Epidermal melanocyte (primary cell): ENCODE data around the gene UBD.

Experiments
- DNase-seq: peaks from one replicate; pipeline ENCODE4 v3.0.0; 2011; ENCODE audit warnings: low spot score; ENCODE audit not compliant: insufficient read length

The UBD gene

DNA sequence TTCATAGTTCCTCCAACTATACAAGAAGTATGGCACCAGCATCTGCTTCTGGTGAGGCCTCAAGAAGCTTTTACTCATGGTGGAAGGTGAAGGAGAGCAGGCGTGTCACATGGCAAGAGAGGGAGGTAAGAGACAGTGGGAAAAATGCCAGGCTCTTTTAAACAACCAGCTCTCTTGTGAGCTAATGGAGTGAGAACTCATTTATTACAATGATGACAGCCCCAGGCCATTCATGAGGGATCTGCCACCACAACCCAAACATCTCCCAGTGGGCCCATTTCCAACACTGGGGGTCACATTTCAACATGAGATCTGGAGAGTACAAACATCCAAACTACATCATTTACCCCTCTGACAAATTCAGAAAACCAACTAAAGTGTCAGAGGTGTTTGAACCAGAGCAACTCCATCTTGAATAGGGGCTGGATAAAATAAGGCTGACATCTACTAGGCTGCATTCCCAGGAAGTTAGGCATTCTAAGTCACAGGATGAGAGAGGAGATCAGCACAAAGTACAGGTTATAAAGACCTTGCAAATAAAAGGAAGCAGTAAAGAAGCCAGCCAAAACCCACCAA, 2.2 kb upstream of the UBD start:
- no peak for DNase-seq

DNA sequence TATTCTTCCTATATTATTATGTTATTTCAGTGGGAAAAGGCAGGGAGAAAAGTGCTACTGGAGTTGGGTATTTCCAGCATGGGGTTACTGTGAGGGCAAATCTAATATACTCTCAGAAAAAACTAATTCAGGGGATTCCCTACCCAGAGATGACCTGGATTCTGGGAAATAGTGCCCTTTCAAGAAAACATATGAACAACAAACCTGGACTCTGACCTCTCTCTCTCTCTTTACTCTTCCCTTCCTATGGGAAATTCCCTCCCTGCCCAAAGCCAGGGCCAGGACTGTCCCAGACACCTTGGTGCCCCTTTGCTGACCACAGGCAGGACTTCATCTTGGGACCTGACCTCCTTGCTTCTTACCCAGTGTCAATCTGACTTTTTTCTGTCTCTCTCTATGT, 1.6 kb upstream of the UBD start:
- no peak for DNase-seq

DNA sequence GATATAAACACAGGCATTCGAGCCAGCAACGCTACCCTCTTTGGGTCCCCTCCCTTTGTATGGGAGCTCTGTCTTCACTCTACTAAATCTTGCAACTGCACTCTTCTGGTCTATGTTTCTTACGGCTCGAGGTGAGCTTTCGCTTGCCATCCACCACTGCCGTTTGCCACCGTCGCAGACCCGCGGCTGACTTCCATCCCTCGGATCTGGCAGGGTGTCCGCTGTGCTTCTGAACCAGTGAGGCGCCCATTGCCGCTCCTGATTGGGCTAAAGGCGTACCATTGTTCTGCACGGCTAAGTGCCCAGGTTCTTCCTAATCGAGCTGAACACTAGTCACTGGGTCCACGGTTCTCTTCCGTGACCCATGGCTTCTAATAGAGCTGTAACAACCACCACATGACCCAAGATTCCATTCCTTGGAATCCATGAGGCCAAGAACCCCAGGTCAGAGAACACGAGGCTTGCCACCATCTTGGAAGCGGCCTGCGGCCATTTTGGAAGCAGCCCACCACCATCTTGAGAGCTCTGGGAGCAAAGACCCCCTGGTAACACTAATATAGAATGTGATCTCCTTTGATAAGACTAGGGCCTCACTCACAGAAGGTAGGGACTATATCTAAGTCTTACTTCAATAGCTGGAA, 973 bp downstream of the UBD start:
- no peak for DNase-seq

DNA sequence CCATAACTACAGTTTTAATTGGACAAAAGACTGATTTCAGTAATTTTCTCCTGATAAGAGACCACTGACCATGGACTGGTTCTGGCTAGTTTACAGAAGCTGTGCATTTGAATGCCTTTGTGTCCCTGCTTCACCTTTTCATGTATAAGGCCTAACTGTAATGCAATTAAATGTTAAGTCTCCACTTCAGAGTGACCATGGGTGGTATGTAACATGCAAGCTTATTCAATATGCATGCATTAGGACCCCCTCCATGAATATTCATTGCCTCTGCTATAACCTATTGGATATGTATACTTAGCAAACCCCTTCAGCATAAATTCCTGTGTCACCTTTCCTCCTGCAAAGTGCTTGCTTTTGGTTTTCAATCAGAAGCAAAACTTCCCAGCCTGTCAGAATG, 2.2 kb downstream of the UBD start:
- no peak for DNase-seq

GRCh38 chr6:29554764-29555163, 4.8 kb downstream of the UBD start:
- no peak for DNase-seq

GRCh38 chr6:29553268-29554057, 6.1 kb downstream of the UBD start:
- no peak for DNase-seq

DNA sequence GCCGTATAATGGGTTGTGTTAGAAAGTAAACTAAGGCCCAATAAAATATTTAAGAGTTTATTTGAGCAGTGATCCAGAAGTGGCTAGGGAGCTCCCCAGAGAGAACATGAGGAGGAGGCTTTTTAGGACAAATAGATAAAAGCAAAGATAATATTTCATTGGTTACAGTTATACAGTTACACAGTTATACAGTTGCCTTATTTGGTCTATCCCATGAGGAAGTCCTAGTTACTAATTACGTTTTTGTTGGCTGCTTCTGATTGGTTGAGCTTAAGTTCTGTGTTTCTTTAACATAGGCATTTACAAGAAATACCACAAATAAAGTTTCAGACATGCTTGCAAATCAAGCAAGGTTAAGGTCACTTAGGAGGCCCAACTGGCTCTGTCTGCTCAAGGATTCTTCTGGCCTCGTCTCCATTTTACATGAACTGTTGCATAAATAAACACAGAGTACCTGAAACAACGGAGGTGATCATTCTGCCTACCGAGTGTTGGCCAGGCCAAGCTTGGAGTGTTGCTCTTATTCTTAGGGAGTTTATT, 7.0 kb downstream of the UBD start:
- DNase-seq = peak; percentile 83

DNA sequence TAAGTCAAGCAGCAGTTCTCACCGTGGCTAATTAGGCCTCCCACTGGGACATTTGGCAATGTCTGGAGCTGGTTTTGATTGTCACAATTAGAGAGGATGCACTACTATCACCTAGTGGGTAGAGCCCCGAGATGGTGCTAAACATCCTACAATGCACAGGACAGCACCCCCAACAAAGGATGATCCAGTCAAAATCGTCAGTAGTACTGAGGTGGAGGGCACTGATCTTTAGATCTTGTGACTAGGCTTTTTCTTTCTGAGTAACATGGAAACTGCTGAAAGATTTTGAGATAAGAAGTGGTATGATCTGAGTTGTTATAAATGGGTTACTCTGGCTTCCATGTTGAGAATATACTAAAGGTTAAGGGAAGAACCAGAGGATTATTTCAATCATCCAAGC, 12.0 kb downstream of the UBD start:
- no peak for DNase-seq

DNA sequence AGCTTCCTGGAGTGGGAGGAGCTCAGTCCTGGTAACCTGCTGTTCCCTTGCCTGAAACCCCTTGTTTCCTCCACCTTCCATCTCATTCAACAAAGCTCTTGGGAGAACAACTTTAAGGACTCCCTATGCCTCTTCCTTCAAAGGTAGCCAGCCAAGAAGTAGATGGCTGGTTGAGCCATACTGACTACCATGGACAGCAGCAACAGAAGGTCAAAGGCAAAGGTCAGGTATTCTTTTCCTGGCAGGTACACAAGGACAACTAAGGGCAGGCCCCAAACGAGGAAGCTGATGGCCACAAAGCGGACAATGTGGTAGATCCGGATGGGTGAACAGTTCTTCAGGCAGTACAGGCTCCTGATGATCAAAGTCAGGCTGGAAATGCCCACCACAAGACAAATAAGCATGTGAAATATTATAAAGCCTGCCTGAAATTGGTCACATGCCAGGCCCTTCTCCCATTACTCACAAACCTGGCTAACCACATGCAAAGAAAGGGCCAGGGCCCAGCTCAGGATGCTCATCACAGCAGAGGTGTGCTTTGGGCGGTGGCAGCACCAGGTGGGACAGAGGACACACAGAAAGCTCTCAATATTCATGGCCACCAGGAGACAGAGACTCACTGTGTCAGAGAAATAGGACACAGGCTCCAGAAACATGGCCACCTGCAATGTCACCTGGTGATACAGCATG, 21.7 kb downstream of the UBD start:
- no peak for DNase-seq

DNA sequence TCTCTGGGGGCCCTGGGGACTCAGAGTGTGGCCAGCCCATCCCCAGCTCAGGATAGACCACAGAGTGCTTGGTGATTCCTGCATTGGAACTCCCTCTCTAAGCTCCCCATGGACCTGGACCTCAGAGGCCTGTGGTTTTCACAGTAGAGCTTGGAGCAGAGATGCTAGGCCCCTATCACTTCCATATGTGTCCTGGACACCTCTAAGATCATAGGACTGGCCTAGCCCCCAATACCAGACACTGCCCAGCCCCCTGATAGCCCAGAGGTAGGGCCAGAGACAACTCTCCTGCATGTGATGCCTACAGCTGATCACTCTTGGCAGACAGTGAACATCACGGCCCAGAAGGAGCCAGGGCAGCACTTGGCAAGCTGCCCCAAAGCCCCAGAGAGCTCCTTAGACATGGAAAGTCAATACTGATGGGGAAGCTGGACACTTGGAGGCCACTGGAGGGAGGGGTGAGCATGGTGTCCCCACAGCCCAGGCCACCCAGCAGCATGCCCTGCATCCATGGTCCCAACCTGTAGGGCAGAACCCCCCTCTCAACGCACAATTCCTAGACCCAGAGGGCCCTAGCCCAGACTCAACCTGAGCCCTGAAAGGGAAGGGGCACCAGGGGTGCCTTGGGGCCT, 27.1 kb downstream of the UBD start:
- no peak for DNase-seq

DNA sequence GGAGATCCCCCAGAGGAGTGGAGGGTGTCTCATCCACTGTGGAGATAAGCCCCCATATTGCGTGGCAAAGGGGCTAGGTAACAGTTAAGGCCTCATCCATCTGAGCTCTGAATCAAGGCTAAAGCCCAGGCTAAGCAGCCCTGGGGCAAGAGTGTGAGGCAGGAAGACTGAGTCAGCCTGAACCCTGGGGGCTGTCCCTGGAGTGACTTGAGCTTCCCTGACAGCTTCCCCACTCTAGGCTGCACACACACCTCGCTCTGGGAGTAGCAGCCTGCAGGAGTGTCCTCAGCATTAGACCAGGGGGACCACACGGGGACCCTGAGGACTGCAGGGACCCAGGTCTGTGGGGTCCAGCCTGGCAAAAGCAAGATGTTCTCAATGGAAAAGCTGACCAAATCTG, 27.9 kb downstream of the UBD start:
- no peak for DNase-seq

GRCh38 chr6:29530671-29531310, 28.7 kb downstream of the UBD start:
- no peak for DNase-seq

GRCh38 chr6:29529956-29530355, 29.6 kb downstream of the UBD start:
- no peak for DNase-seq

DNA sequence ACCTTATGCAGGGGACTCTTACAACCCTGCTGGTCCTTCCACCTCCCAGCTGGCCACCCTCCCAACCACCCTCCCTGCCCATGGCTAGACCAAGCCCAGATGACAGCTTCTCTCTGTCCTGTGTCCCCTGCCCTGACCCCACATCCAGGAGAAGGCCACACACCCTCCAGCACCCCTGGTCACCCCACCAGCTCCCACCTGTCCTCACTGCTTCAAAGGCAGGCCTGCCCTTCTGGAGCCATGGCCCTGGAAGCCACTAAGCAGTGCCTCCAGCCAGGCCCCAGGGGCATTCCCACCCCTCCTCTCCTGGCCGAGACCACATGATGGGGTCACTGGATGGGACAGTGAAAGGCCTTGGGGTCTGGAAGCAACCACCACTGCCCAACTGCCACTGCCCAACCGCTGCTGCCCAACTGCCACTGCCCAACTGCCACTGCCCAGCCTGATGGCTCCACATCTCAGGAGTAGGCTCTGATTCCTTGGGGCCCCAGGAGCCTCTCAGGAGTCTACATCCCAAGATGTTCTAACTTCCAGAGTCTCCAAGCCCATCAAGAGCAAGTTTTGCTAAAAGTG, 30.5 kb downstream of the UBD start:
- DNase-seq = no peak

DNA sequence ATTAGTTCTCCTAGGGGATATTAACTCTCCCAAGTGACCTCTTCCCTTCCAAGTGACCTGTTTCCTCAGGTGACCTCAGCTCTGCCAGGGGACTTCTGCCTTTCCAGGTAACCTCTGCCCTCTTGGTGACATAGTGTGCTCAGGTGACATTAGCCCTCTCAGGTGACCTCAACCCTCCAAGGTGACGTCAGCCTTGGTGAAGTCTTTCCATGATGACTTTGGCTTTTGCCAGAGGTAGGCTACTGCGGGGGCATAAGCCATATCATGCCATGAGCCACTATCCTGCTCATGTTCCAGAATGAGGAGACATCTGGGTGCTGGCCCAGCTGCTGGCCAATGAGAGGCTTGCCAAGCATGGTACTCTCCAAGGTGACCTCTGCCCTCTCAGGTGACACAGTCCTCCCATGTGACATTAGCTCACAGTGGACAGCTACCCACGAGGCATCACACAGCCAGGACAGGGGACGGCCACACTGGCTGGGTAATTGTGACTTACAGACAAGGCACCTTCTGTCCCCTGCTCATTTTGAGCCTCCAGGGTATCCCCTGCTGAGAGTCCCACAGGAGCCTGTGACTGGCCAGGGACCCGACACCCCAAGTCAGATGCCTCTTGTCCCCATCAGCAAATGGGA, 31.1 kb downstream of the UBD start:
- no peak for DNase-seq

- DNase-seq = no peak
Measured at GRCh38 chr6:29527564-29527963, 32.0 kb downstream of the UBD start.

DNA sequence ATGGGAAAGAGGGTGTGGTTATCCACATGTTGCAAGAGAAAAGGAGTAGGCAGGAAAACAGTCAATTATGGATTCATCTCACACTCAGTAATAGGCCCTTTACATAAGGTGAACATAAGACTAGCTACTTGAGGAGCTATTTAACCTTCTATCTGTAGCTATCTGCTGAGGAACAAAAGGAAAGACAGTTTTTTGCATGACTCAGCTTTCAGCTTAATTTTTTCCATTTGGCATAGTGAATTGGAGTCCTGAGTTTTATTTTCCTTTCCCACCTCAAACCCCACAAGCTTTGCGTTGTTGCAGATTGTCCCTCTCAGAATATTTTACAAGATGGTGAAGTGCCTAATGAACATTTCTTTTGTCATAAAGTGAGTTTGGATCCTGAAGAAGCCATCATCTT, 32.4 kb downstream of the UBD start:
- DNase-seq = no peak

GRCh38 chr6:29525311-29525639, 34.3 kb downstream of the UBD start:
- DNase-seq = no peak

- DNase-seq = no peak
Measured at GRCh38 chr6:29524444-29525310, 34.9 kb downstream of the UBD start.
